HCT116 (cell line): ENCODE results near the gene SOAT2. TPM values are rescaled to one million over a fixed set of nuclear protein-coding genes. Genes with fewer than 3 reads are reported as not detected.

ENCODE experiments used
- ATAC-seq: fragments of 200-7000 bp; cut with Tn5 transposase; 2 replicates; pipeline ENCODE4 v1.9.1; 2020; ENCODE audit warnings: mild to moderate bottlenecking, moderate library complexity
- BruUV-seq: library from RNA; stranded (reverse); fragments of 400-500 nt; replicated peaks from 2 replicates; lab custom pipeline; 2021; lab: Mats Ljungman, UMichigan
- CTCF ChIA-PET: fragments of 300-600 bp; sonication (Branson Sonifier 250); formaldehyde crosslinking; loops from one replicate; lab custom pipeline; 2021; ENCODE audit warnings: antibody characterized with exemption; lab: Charles Lee
- POLR2A ChIA-PET: fragments of 300-600, 350-600 bp; sonication (Branson Sonifier 250); formaldehyde crosslinking; loops from one replicate; lab custom pipeline; 2021; ENCODE audit warnings: antibody characterized with exemption; lab: Charles Lee
- RAD21 ChIA-PET, 2 experiments: fragments of 300-600 bp; sonication (Branson Sonifier 250); formaldehyde crosslinking; loops; one replicate each; lab custom pipeline; 2023; ENCODE audit warnings: low total read pairs in 2 of 2; ENCODE audit not compliant: uncharacterized antibody in 2 of 2, unreplicated experiment in 2 of 2, low non-redundant PET in 1 of 2; lab: Charles Lee
- DNase-seq: peaks from one replicate; pipeline ENCODE4 v3.0.0-alpha.2; 2010; ENCODE audit warnings: low read depth, low spot score
- H2AFZ ChIP-seq: fragments of 200-600 bp; shearing (Covaris generic), sonication (generic); 2 replicates; pipeline ENCODE4 v1.6.1; 2017; ENCODE audit warnings: low read depth, mixed run types, mixed read lengths, antibody characterized with exemption, low read length; ENCODE audit not compliant: poor library complexity, severe bottlenecking
- H3K27ac ChIP-seq: 2 replicates; pipeline ENCODE4 v1.5.1; 2012; ENCODE audit warnings: low read depth, low read length
- H3K27me3 ChIP-seq: fragments of 200-600 bp; sonication (generic); 2 replicates; pipeline ENCODE4 v1.6.1; 2016; ENCODE audit warnings: mixed run types, low read length, mixed read lengths; ENCODE audit not compliant: insufficient read depth
- H3K36me3 ChIP-seq, 2 experiments: fragments of 200-500 bp in 1 of 2; fragments of 200-600 bp in 1 of 2; sonication (Bioruptor generic) in 1 of 2; sonication (generic) in 1 of 2; 2 replicates each; pipeline versions ENCODE4 v1.5.1 to v1.6.1; 2014 to 2016; ENCODE audit warnings: low read length in 2 of 2, inconsistent platforms in 1 of 2, mixed read lengths in 1 of 2, mixed run types in 1 of 2; ENCODE audit not compliant: insufficient read depth in 2 of 2, control insufficient read depth in 1 of 2
- H3K4me1 ChIP-seq, 2 experiments: fragments of 200-600 bp in 1 of 2; sonication (generic) in 1 of 2; 2 replicates each; pipeline versions ENCODE4 v1.5.1 to v1.6.1; 2012 to 2017; ENCODE audit warnings: low read length in 2 of 2, inconsistent platforms in 1 of 2, mild to moderate bottlenecking in 1 of 2, mixed read lengths in 1 of 2, mixed run types in 1 of 2, moderate library complexity in 1 of 2; ENCODE audit not compliant: insufficient read depth in 2 of 2, control insufficient read depth in 1 of 2
- H3K4me2 ChIP-seq: fragments of 200-600 bp; sonication (generic); 2 replicates; pipeline ENCODE4 v1.6.1; 2017; ENCODE audit warnings: mixed run types, low read length, mixed read lengths
- H3K4me3 ChIP-seq, 2 experiments: fragments of 200-600 bp in 1 of 2; sonication (generic) in 1 of 2; replicated peaks in 1 of 2; 2 replicates each; pipeline ENCODE4 v1.5.1; 2011 to 2016; ENCODE audit warnings: low read length in 2 of 2, control low read depth in 1 of 2, low read depth in 1 of 2, mild to moderate bottlenecking in 1 of 2, mixed read lengths in 1 of 2, mixed run types in 1 of 2
- H3K79me2 ChIP-seq: fragments of 200-600 bp; sonication (generic); 2 replicates; pipeline ENCODE4 v1.6.1; 2017; ENCODE audit warnings: mild to moderate bottlenecking, mixed run types, low read length, moderate library complexity, mixed read lengths; ENCODE audit not compliant: insufficient read depth
- H3K9ac ChIP-seq: fragments of 200-600 bp; sonication (generic); 2 replicates; pipeline ENCODE4 v1.6.1; 2016; ENCODE audit warnings: low read length, mixed read lengths
- H3K9me2 ChIP-seq: fragments of 200-600 bp; sonication (generic), shearing (Covaris generic); 2 replicates; pipeline ENCODE4 v1.6.1; 2017; ENCODE audit warnings: mixed run types, mild to moderate bottlenecking, moderate library complexity; ENCODE audit not compliant: insufficient read depth
- H3K9me3 ChIP-seq, 2 experiments: fragments of 200-500 bp in 1 of 2; fragments of 200-600 bp in 1 of 2; sonication (Bioruptor generic) in 1 of 2; sonication (generic) in 1 of 2; 2 replicates each; pipeline ENCODE4 v1.6.1; 2014 to 2017; ENCODE audit warnings: low read length in 2 of 2, mixed read lengths in 2 of 2, inconsistent platforms in 1 of 2, low read depth in 1 of 2, mild to moderate bottlenecking in 1 of 2, mixed run types in 1 of 2, moderate library complexity in 1 of 2; ENCODE audit not compliant: control insufficient read depth in 1 of 2, insufficient read depth in 1 of 2
- H4K20me1 ChIP-seq: fragments of 200-600 bp; sonication (generic), shearing (Covaris generic); 2 replicates; pipeline ENCODE4 v1.6.1; 2017; ENCODE audit warnings: mixed run types, mild to moderate bottlenecking, moderate library complexity; ENCODE audit not compliant: insufficient read depth
- CEBPB ChIP-seq: IDR thresholded peaks from 2 replicates; pipeline ENCODE4 v1.6.1; 2012; ENCODE audit warnings: low read depth
- EZH2 ChIP-seq: fragments of 200-600 bp; sonication (generic); IDR thresholded peaks from 2 replicates; pipeline ENCODE4 v1.6.1; 2017; ENCODE audit warnings: antibody characterized with exemption, mixed run types
- EZH2phosphoT487 ChIP-seq: fragments of 200-600 bp; IDR thresholded peaks from 2 replicates; pipeline ENCODE4 v1.6.1; 2018; ENCODE audit warnings: antibody characterized with exemption, borderline replicate concordance
- FOSL1 ChIP-seq: IDR thresholded peaks from 2 replicates; pipeline ENCODE4 v1.6.1; 2012; ENCODE audit warnings: low read depth
- POLR2A ChIP-seq: IDR thresholded peaks from 2 replicates; pipeline ENCODE4 v1.7.0; 2011; ENCODE audit warnings: borderline replicate concordance; ENCODE audit not compliant: insufficient read depth, insufficient read length; ENCODE audit errors: extremely low read depth
- RAD21 ChIP-seq: IDR thresholded peaks from 2 replicates; pipeline ENCODE4 v1.6.1; 2012; ENCODE audit warnings: low read depth, mild to moderate bottlenecking
- SIN3A ChIP-seq: IDR thresholded peaks from 2 replicates; pipeline ENCODE4 v1.6.1; 2012; ENCODE audit warnings: low read depth
- TCF7L2 ChIP-seq: IDR thresholded peaks from 2 replicates; pipeline ENCODE4 v1.7.0; 2011; ENCODE audit warnings: borderline replicate concordance, inconsistent platforms; ENCODE audit not compliant: insufficient read depth, insufficient read length; ENCODE audit errors: extremely low read depth
- intact Hi-C: fragments of 100-400 bp; cut with micrococcal nuclease; formaldehyde crosslinking; loops from 2 replicates; pipeline ENCODE4 v1.10.0; 2022
- total RNA-seq: library from RNA; stranded (reverse); gene quantifications from one replicate; pipeline ENCODE4 v1.2.1, GENCODE V29; 2021; ENCODE audit not compliant: unreplicated experiment
- TF ChIP-seq, protein P1 (sequence below): IDR thresholded peaks from 2 replicates; pipeline ENCODE4 v1.6.1; 2011; ENCODE audit warnings: mild to moderate bottlenecking, low read length, moderate library complexity; ENCODE audit not compliant: insufficient replicate concordance; ENCODE audit errors: extremely low read depth
- TF ChIP-seq, protein P2 (sequence below): IDR thresholded peaks from 2 replicates; pipeline ENCODE4 v1.6.1; 2012
- TF ChIP-seq, protein P3 (sequence below), 3 experiments: fragments of 200-600 bp in 1 of 3; sonication (generic) in 1 of 3; IDR thresholded peaks in 2 of 3; conservative IDR thresholded peaks in 1 of 3; 2 replicates each; pipeline ENCODE4 v1.5.1; 2012 to 2017; ENCODE audit warnings: low read depth in 2 of 3, low read length in 2 of 3, antibody characterized with exemption in 1 of 3, borderline replicate concordance in 1 of 3, control low read depth in 1 of 3, mild to moderate bottlenecking in 1 of 3, mixed read lengths in 1 of 3, mixed run types in 1 of 3, moderate library complexity in 1 of 3; ENCODE audit not compliant: insufficient read depth in 1 of 3
- TF ChIP-seq, protein P4 (sequence below): IDR thresholded peaks from 2 replicates; pipeline ENCODE4 v1.6.1; 2012; ENCODE audit warnings: low read depth

SOAT2 gene
- total RNA-seq, 1 experiment from 2014 or later = 0.17 TPM

DNA sequence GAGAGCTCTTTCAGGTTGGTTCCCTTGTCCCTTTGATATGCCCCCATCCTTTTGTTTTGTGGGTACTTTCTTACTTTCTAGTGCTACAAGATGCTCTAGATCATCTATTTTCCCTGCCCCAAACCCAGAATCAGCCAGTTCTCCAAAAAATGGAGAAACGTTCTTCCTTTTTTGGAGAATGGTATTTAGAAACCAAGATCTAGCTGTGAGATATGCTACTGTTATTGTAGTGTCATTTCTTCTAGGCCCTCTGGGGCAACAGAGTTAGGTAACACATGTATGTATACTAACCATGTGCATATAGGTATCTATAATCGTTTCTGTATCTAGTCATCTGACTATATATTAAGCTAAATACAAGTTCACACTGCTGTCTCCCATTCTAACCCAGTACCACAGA lies 12.7 kb upstream of the SOAT2 start:
- H4K20me1 ChIP-seq = no peaks in the 10 kb centered on the region
- TF ChIP-seq, protein P1, sequence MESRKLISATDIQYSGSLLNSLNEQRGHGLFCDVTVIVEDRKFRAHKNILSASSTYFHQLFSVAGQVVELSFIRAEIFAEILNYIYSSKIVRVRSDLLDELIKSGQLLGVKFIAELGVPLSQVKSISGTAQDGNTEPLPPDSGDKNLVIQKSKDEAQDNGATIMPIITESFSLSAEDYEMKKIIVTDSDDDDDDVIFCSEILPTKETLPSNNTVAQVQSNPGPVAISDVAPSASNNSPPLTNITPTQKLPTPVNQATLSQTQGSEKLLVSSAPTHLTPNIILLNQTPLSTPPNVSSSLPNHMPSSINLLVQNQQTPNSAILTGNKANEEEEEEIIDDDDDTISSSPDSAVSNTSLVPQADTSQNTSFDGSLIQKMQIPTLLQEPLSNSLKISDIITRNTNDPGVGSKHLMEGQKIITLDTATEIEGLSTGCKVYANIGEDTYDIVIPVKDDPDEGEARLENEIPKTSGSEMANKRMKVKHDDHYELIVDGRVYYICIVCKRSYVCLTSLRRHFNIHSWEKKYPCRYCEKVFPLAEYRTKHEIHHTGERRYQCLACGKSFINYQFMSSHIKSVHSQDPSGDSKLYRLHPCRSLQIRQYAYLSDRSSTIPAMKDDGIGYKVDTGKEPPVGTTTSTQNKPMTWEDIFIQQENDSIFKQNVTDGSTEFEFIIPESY = no peak
- TF ChIP-seq TCF7L2 (no peak), EZH2phosphoT487 (no peak)
- TF ChIP-seq, all 23 proteins: peak for 0
- Histone ChIP-seq H3K4me2 (no peak overlapping the region), H3K9ac (no peak overlapping the region), H2AFZ (no peak overlapping the region), H3K27ac (no peak overlapping the region), H3K9me3 (no peaks in the 10 kb centered on the region), H3K4me1 (peaks cover 15 to 22% of the 10 kb centered on the region in 2 experiments), H3K27me3 (no peaks in the 10 kb centered on the region), H3K36me3 (no peaks in the 10 kb centered on the region), H3K9me2 (no peaks in the 10 kb centered on the region; the same call in 1 of the 2 replicates), H3K79me2 (no peaks in the 10 kb centered on the region), H3K4me3 (no peak overlapping the region)
- RAD21 ChIA-PET = no interaction called here
- ATAC-seq (no peak), DNase-seq (no peak)
- POLR2A ChIA-PET = interaction anchor here (1.3 kb wide), 1 partner anchor 11 kb away, joined by 5 read pairs; the partner anchor contains the start of gene SPRYD3
- no TSS peak for BruUV-seq
- intact Hi-C loops = no loop called here
- CTCF ChIA-PET = no interaction called here

DNA sequence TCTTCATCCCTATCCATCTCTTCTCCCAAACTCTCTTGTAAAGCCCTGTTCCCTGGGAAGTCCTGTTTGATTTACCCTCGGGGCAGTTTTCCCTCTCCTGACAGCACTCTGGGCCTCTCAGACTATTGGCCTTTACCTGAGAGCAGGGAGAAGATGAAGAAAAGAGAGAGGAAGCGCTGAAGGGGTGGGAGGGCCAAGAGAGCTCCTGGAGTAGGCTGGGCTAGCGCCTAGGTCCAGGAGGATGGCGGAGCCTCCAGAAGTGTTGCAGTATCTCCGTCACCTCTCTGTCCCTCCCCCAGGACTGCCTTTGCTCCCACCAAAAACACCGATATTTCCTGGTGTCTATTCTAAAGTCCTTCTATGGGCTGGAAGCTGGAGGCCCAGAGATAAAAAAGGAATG lies 11.5 kb upstream of the SOAT2 start:
- no peaks in the 10 kb centered on the region for H4K20me1 ChIP-seq
- intact Hi-C loops = no loop called here
- CTCF ChIA-PET = interaction anchor here (2.6 kb wide), 1 partner anchor 26 kb away, joined by 7 read pairs; no protein-coding TSS in a partner anchor
- POLR2A ChIA-PET = interaction anchor here (4.1 kb wide), 1 partner anchor 12 kb away, joined by 17 read pairs; the partner anchor contains the start of gene SPRYD3
- no peaks in the 10 kb centered on the region for H3K27me3 ChIP-seq
- RAD21 ChIA-PET = no interaction called here
- DNase-seq = no peak
- H2AFZ ChIP-seq = no peak overlapping the region
- no peaks in the 10 kb centered on the region for H3K36me3 ChIP-seq
- no peak overlapping the region for H3K27ac ChIP-seq
- H3K4me2 ChIP-seq = no peak overlapping the region
- H3K9me2 ChIP-seq = no peaks in the 10 kb centered on the region; the same call in 1 of the 2 replicates
- H3K9me3 ChIP-seq = no peaks in the 10 kb centered on the region
- no peak overlapping the region for H3K9ac ChIP-seq
- no peak overlapping the region for H3K4me3 ChIP-seq
- no peaks in the 10 kb centered on the region for H3K79me2 ChIP-seq
- no TSS peak for BruUV-seq
- H3K4me1 ChIP-seq = peaks cover 25 to 33% of the 10 kb centered on the region in 2 experiments
- no peak for ATAC-seq
- TF ChIP-seq, protein P2, sequence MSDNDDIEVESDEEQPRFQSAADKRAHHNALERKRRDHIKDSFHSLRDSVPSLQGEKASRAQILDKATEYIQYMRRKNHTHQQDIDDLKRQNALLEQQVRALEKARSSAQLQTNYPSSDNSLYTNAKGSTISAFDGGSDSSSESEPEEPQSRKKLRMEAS = no peak
- TF ChIP-seq SIN3A = no peak
- TF ChIP-seq, protein P3, sequence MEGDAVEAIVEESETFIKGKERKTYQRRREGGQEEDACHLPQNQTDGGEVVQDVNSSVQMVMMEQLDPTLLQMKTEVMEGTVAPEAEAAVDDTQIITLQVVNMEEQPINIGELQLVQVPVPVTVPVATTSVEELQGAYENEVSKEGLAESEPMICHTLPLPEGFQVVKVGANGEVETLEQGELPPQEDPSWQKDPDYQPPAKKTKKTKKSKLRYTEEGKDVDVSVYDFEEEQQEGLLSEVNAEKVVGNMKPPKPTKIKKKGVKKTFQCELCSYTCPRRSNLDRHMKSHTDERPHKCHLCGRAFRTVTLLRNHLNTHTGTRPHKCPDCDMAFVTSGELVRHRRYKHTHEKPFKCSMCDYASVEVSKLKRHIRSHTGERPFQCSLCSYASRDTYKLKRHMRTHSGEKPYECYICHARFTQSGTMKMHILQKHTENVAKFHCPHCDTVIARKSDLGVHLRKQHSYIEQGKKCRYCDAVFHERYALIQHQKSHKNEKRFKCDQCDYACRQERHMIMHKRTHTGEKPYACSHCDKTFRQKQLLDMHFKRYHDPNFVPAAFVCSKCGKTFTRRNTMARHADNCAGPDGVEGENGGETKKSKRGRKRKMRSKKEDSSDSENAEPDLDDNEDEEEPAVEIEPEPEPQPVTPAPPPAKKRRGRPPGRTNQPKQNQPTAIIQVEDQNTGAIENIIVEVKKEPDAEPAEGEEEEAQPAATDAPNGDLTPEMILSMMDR (IDR thresholded peaks at IDR 0.05 in 2 of 3, conservative IDR thresholded peaks at IDR 0.05 in 1 of 3; ENCODE audit: borderline replicate concordance in 1 of 3, insufficient read depth in 1 of 3, low read depth in 2 of 3, low read length in 2 of 3) = no peak
- no peak for TF ChIP-seq EZH2
- no peak for TF ChIP-seq FOSL1
- TF ChIP-seq POLR2A = no peak
- TF ChIP-seq RAD21 = no peak
- TF ChIP-seq, protein P4, sequence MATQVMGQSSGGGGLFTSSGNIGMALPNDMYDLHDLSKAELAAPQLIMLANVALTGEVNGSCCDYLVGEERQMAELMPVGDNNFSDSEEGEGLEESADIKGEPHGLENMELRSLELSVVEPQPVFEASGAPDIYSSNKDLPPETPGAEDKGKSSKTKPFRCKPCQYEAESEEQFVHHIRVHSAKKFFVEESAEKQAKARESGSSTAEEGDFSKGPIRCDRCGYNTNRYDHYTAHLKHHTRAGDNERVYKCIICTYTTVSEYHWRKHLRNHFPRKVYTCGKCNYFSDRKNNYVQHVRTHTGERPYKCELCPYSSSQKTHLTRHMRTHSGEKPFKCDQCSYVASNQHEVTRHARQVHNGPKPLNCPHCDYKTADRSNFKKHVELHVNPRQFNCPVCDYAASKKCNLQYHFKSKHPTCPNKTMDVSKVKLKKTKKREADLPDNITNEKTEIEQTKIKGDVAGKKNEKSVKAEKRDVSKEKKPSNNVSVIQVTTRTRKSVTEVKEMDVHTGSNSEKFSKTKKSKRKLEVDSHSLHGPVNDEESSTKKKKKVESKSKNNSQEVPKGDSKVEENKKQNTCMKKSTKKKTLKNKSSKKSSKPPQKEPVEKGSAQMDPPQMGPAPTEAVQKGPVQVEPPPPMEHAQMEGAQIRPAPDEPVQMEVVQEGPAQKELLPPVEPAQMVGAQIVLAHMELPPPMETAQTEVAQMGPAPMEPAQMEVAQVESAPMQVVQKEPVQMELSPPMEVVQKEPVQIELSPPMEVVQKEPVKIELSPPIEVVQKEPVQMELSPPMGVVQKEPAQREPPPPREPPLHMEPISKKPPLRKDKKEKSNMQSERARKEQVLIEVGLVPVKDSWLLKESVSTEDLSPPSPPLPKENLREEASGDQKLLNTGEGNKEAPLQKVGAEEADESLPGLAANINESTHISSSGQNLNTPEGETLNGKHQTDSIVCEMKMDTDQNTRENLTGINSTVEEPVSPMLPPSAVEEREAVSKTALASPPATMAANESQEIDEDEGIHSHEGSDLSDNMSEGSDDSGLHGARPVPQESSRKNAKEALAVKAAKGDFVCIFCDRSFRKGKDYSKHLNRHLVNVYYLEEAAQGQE = no peak
- TF ChIP-seq CEBPB = no peak
